ENCODE data around the gene LRRIQ1.
"Not testable (repeated sequence)": the region's sequence is repeated elsewhere in the genome, so short reads cannot be mapped to it uniquely, and the experiment has no call there.

Gene LRRIQ1

GRCh38 chr12:85004204-85004603 is 31.9 kb upstream of the LRRIQ1 start:
- H3K27me3 ChIP-seq (ENCODE audit: low read depth, low read length), result no peaks in the 10 kb centered on the region
- no peak overlapping the region for H3K4me2 ChIP-seq (ENCODE audit: low read length)
- no peaks in the 10 kb centered on the region for H3K79me2 ChIP-seq (ENCODE audit: low read length)
- no peak overlapping the region for H3K4me3 ChIP-seq (ENCODE audit: low read length)
- no peak overlapping the region for H3K9ac ChIP-seq (ENCODE audit: low read length)
- no peaks in the 10 kb centered on the region for H4K20me1 ChIP-seq (ENCODE audit: insufficient read depth, low read length)
- H3K9me3 ChIP-seq (ENCODE audit: insufficient read depth, low read length), result no peaks in the 10 kb centered on the region
- no peak overlapping the region for H3K27ac ChIP-seq (ENCODE audit: low read length)
- H3K36me3 ChIP-seq (replicated peaks; ENCODE audit: low read depth, low read length), result no peaks in the 10 kb centered on the region
- peaks cover 6% of the 10 kb centered on the region for H3K4me1 ChIP-seq (ENCODE audit: low read length)
- no peak overlapping the region for H2AFZ ChIP-seq (ENCODE audit: low read depth, low read length)
- TF ChIP-seq CTCF (IDR thresholded peaks at IDR 0.05; ENCODE audit: low read depth, low read length) (no peak), EZH2phosphoT487 (IDR thresholded peaks at IDR 0.05; ENCODE audit: low read depth) (no peak)

GRCh38 chr12:85005047-85005446 is 31.1 kb upstream of the LRRIQ1 start:
- not testable (repeated sequence) for H3K4me1 ChIP-seq (ENCODE audit: low read length); H3K9ac ChIP-seq (ENCODE audit: low read length); H3K36me3 ChIP-seq (replicated peaks; ENCODE audit: low read depth, low read length); H2AFZ ChIP-seq (ENCODE audit: low read depth, low read length); H3K27ac ChIP-seq (ENCODE audit: low read length); H3K27me3 ChIP-seq (ENCODE audit: low read depth, low read length); H3K4me2 ChIP-seq (ENCODE audit: low read length); H4K20me1 ChIP-seq (ENCODE audit: insufficient read depth, low read length); H3K9me3 ChIP-seq (ENCODE audit: insufficient read depth, low read length); H3K79me2 ChIP-seq (ENCODE audit: low read length); H3K4me3 ChIP-seq (ENCODE audit: low read length)

- Histone ChIP-seq H3K27ac (ENCODE audit: low read length) (no peak overlapping the region), H3K9ac (ENCODE audit: low read length) (no peak overlapping the region), H3K9me3 (ENCODE audit: insufficient read depth, low read length) (no peaks in the 10 kb centered on the region), H3K36me3 (replicated peaks; ENCODE audit: low read depth, low read length) (no peaks in the 10 kb centered on the region), H3K27me3 (ENCODE audit: low read depth, low read length) (no peaks in the 10 kb centered on the region), H2AFZ (ENCODE audit: low read depth, low read length) (no peak overlapping the region), H4K20me1 (ENCODE audit: insufficient read depth, low read length) (no peaks in the 10 kb centered on the region), H3K4me2 (ENCODE audit: low read length) (no peak overlapping the region), H3K79me2 (ENCODE audit: low read length) (no peaks in the 10 kb centered on the region), H3K4me3 (ENCODE audit: low read length) (no peak overlapping the region), H3K4me1 (ENCODE audit: low read length) (peaks cover 6% of the 10 kb centered on the region)
- TF ChIP-seq EZH2phosphoT487 (IDR thresholded peaks at IDR 0.05; ENCODE audit: low read depth) (no peak), CTCF (IDR thresholded peaks at IDR 0.05; ENCODE audit: low read depth, low read length) (no peak)
Measured at GRCh38 chr12:85005615-85006014, 30.5 kb upstream of the LRRIQ1 start.

- Histone ChIP-seq H3K9me3 (ENCODE audit: insufficient read depth, low read length) (no peaks in the 10 kb centered on the region), H3K27ac (ENCODE audit: low read length) (no peak overlapping the region), H2AFZ (ENCODE audit: low read depth, low read length) (no peak overlapping the region), H4K20me1 (ENCODE audit: insufficient read depth, low read length) (no peaks in the 10 kb centered on the region), H3K4me3 (ENCODE audit: low read length) (no peak overlapping the region), H3K4me1 (ENCODE audit: low read length) (peaks cover 6% of the 10 kb centered on the region), H3K9ac (ENCODE audit: low read length) (no peak overlapping the region), H3K36me3 (replicated peaks; ENCODE audit: low read depth, low read length) (no peaks in the 10 kb centered on the region), H3K27me3 (ENCODE audit: low read depth, low read length) (no peaks in the 10 kb centered on the region), H3K4me2 (ENCODE audit: low read length) (no peak overlapping the region), H3K79me2 (ENCODE audit: low read length) (no peaks in the 10 kb centered on the region)
- TF ChIP-seq EZH2phosphoT487 (IDR thresholded peaks at IDR 0.05; ENCODE audit: low read depth), result no peak
Measured at GRCh38 chr12:85006206-85006605, 29.9 kb upstream of the LRRIQ1 start.

- Histone ChIP-seq H3K4me1 (ENCODE audit: low read length) (peaks cover 5% of the 10 kb centered on the region), H3K27me3 (ENCODE audit: low read depth, low read length) (no peaks in the 10 kb centered on the region), H3K27ac (ENCODE audit: low read length) (no peak overlapping the region), H3K79me2 (ENCODE audit: low read length) (no peaks in the 10 kb centered on the region), H3K9ac (ENCODE audit: low read length) (no peak overlapping the region), H3K36me3 (replicated peaks; ENCODE audit: low read depth, low read length) (no peaks in the 10 kb centered on the region), H3K4me2 (ENCODE audit: low read length) (no peak overlapping the region), H3K9me3 (ENCODE audit: insufficient read depth, low read length) (no peaks in the 10 kb centered on the region), H2AFZ (ENCODE audit: low read depth, low read length) (no peak overlapping the region), H3K4me3 (ENCODE audit: low read length) (no peak overlapping the region), H4K20me1 (ENCODE audit: insufficient read depth, low read length) (no peaks in the 10 kb centered on the region)
- TF ChIP-seq EZH2phosphoT487 (IDR thresholded peaks at IDR 0.05; ENCODE audit: low read depth) (no peak), CTCF (IDR thresholded peaks at IDR 0.05; ENCODE audit: low read depth, low read length) (no peak)
Measured at GRCh38 chr12:85007836-85008235, 28.3 kb upstream of the LRRIQ1 start.
